Astrocyte of the spinal cord (primary cell): ENCODE results near the gene ITGA8.
"Not testable (repeated sequence)": the region's sequence is repeated elsewhere in the genome, so short reads cannot be mapped to it uniquely, and the experiment has no call there.

Experiments
- DNase-seq: peaks from one replicate; pipeline ENCODE4 v3.0.0; 2011; ENCODE audit warnings: low read depth, low spot score
- H3K4me3 ChIP-seq: 2 replicates; pipeline ENCODE4 v1.5.1; 2011; ENCODE audit warnings: low read depth, mild to moderate bottlenecking, low read length, moderate library complexity
- in situ Hi-C: cut with HindIII; loops from 2 replicates; pipeline ENCODE4 v1.10.0; 2017; ENCODE audit warnings: low sequenced_read_pairs
- TF ChIP-seq, protein P1 (sequence below): IDR thresholded peaks from 2 replicates; pipeline ENCODE4 v1.5.1; 2012; ENCODE audit warnings: low read depth, mild to moderate bottlenecking, low read length, inconsistent platforms

Gene ITGA8

DNA sequence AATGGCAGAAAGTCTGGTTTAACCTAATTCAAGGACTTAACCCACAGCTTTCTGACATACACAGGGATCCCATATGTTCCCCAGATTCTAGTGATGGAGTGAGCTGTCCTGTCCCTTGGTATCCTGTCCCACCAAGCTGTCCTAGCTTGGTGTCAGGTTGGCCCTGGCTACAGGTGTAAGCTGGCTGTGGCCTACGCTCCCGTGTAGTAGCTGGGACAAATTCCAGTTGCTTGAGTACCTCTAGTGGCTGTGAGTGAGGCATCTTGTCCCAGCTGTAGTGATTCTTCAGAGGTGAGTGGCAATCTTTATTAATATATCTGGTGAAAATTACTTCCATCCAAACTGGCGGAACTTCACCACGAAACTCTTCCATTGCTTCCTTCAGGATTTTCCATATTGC, 243.4 kb downstream of the ITGA8 start:
- TF ChIP-seq, protein P1, sequence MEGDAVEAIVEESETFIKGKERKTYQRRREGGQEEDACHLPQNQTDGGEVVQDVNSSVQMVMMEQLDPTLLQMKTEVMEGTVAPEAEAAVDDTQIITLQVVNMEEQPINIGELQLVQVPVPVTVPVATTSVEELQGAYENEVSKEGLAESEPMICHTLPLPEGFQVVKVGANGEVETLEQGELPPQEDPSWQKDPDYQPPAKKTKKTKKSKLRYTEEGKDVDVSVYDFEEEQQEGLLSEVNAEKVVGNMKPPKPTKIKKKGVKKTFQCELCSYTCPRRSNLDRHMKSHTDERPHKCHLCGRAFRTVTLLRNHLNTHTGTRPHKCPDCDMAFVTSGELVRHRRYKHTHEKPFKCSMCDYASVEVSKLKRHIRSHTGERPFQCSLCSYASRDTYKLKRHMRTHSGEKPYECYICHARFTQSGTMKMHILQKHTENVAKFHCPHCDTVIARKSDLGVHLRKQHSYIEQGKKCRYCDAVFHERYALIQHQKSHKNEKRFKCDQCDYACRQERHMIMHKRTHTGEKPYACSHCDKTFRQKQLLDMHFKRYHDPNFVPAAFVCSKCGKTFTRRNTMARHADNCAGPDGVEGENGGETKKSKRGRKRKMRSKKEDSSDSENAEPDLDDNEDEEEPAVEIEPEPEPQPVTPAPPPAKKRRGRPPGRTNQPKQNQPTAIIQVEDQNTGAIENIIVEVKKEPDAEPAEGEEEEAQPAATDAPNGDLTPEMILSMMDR = no peak
- no peak overlapping the region for H3K4me3 ChIP-seq
- in situ Hi-C loops = no loop called here
- no peak for DNase-seq

- H3K4me3 ChIP-seq, DNase-seq, in situ Hi-C loops: not testable (repeated sequence)
Observed at GRCh38 chr10:15475439-15475838, 244.3 kb downstream of the ITGA8 start.

DNA sequence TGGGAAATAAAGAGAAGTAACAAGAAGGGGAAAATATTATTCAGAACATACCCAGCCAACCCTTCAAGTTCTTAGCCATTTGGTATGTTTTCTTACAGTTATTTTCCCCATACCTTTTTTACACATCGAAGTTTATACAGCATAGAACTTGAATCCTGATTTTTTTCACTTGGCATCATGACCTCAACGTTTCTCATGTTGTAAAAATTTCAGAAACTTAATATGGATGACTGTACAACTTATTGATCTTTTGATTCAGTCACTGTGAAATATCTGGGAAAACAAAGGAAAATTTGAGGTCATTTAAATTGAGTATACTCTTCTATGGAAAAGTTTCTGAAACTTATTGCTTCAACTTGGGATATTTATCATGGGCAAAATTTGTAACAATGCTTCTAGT, 245.1 kb downstream of the ITGA8 start:
- no peak overlapping the region for H3K4me3 ChIP-seq
- DNase-seq = peak; percentile 53
- TF ChIP-seq, protein P1 = no peak
- in situ Hi-C loops = no loop called here

GRCh38 chr10:15473396-15473767, 246.3 kb downstream of the ITGA8 start:
- in situ Hi-C loops = no loop called here
- no peak for DNase-seq
- TF ChIP-seq, protein P1 = no peak

DNA sequence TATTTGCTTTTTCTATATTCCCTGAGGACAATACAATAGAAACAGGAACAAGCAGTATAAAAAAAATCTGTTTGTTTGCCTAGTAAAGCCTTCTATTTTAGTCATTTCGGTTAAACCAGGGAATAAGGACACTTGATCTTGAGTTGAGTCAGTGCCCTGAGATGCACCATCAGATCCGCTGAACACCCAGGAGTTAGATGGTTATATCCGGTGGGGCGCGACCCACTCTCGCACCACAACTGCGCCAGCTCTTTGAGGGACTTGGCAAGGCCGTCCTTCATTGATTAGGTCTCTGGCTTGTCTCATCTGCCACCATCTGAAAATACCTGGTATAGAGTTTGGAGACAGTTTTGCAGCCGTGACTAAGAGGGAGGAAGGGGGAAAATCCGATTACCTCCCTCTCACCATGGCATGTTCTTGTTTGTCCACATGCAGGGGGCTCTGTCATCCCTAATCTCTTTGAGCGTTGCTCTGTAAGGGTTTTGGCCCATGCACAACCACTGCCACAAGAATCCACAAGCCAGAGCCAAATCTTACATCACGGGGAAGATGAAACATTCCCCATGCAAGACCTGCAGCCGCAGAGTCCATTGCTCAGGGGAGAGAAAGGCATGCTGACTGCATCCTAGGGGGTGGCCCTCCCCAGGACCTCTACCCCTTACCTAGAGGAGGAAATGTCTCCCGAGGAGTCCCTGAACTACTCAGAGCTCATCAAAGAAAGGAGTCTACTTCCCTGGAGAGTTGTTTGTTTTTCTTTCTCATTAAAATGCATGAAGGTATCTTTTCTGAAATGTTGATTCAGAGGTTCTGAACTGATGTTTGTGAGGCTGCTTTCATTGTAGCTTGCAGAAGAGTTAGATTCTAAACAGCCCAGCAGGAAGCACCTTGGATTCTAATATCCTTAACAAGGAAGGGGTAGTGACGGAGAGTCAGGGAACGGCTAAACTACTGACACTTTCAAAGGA, 247.0 kb downstream of the ITGA8 start:
- H3K4me3 ChIP-seq = no peak overlapping the region
- DNase-seq = peak; percentile 98
- TF ChIP-seq, protein P1 = no peak
- in situ Hi-C loops = no loop called here

More at GRCh38 chr10:15473396-15473767, 246.3 kb downstream of the ITGA8 start:
- no peak overlapping the region for H3K4me3 ChIP-seq

DNA sequence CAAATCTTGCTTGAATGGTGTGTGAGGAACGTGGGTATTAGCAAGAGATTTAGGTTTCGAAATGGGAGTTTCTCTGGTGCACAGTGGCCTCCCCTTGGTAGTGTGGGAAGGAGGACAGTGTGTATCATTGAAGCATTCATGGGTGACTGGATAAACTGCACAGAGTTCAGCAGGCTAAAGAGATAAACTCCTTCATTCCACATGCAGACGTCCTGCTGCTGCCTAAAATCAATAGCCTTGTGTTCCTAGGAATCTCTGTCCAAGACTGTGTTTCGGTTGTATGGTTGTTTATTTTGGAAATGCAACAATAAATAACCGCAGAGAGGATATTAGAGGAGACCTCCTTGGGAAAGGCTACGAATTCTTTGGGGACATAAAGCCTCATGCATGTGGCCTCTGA, 247.7 kb downstream of the ITGA8 start:
- no peak overlapping the region for H3K4me3 ChIP-seq
- TF ChIP-seq, protein P1 = no peak
- no peak for DNase-seq
- in situ Hi-C loops = no loop called here

- in situ Hi-C loops = no loop called here
- H3K4me3 ChIP-seq = no peak overlapping the region
- TF ChIP-seq, protein P1 = no peak
- DNase-seq = peak; percentile 55
Observed at GRCh38 chr10:15469111-15469510, 250.6 kb downstream of the ITGA8 start.
